HS-27A (cell line): Measurements from ENCODE around the gene FOXP1.

Experiments
- DNase-seq: peaks from one replicate; pipeline ENCODE4 v3.0.0-alpha.2; 2012; ENCODE audit warnings: low read depth, missing footprints

The FOXP1 gene

DNA sequence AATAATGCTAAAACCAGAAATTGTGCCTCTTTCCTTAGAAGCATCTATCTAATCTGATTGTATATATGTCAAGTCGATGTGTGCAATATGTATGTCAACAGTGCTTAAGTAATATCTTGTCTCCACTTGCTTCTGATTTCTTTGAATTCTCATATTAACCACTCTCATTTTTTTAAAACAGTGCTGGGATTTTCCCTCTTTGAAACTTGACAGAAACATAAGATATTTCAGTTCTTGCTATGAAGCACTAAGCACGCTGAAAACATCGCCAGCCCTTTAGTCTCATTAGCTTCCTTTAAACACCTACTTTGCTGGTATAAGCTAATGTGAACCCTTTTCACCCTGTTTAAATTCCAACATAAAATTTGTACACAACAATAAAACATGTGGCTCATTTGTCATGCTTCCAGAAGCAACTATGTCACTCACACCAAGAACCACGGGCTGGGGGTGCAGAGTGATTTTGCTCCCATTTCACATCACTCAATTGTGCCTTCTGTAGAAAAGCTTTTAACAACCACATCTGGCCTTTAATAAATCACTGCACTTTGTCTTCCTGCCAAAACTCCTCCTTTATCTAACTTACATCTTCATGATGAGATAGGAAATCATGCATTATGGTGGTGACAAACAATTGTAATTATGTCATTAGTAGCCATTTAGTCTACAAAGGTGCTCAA, 185.2 kb downstream of the FOXP1 start:
- DNase-seq: no peak

DNA sequence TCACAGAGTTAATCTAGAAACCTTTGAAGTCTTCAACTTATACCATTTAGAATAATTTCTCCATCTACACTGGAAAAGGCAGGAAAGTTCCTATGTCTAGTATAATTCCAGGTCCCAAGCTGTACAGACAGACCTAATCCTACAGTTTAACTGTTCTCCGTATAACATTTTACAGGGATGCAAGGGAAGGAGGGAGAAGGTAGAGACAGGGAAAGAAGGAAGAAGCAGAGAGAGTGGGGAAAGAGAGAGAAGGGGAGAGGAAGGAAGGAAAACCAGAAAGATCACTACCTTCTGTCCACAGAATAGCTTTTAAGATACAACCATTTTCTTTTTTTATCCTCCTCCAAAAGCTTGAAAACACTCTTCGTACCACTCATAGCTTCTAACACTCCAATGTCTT, 185.8 kb downstream of the FOXP1 start:
- DNase-seq: no peak

DNA sequence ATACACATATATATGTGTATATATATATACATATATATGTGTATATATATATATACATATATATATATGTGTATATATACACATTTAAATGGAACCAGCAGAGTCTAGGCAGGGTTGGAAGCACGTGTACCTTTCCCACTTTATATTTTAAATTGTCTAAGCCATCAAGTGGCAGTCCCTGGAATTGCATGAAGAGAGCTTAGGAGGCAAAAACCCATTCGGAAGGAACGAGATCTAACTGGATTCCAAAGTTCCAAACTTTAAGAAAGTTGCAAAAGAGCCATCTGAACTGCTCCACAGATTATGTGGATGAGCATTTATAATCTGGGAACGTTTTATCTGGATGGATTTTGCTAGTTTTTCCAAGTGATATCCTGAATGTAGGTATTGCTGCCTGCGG, 186.5 kb downstream of the FOXP1 start:
- DNase-seq: no peak

DNA sequence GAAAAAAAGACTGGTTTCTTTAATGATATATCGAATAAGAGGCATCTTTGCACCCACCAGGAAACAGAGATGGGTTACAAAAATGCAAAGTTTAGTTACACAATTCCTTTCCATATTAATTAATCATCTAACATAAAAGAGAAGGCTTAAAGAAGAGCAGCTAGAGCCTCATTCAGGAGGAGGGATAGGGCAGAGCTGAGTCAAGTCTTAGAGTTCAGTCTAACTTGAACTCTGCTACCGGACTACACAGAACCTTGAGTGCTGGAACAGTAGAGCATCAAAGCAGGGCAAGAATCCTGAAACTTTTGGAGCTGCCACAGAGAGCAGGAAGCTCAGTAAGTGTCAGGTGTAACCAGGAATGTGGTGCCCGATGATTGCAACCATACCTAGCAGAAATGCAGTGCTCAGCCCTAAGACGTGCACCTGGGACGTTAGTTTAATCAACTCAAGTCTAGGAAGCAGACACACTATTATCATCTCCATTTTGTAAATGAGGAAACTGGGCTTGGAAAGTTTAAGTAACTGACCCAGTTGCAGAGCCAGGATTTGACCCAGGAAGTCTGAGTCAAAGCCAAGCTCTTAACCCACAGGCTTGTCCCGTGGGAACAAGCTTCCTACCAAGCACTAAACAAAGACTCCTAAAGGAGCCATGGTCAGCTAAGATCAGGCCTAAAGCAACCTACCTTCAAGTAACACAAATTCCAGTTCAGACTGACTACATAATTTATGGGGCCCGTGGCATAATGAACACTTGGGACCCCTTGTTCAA, 187.4 kb downstream of the FOXP1 start:
- DNase-seq: no peak

DNA sequence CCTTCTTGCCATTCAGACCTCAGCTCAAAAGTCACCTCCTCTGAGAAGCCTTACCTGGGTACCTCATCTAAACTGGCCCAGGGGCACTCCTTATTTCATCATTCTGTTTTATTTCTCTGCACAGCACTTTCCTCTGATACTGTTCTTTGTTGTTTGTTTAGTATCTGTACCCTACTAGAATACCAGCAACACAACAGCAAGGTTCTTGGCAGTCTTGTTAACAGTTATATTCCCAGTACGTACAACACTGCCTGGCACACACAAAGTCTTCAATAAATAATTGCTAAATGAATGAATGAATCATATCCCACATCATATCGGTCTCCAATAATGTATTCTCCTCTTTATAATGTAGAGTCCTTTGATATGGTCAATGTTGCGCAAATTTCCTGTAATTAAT, 188.1 kb downstream of the FOXP1 start:
- DNase-seq: no peak

DNA sequence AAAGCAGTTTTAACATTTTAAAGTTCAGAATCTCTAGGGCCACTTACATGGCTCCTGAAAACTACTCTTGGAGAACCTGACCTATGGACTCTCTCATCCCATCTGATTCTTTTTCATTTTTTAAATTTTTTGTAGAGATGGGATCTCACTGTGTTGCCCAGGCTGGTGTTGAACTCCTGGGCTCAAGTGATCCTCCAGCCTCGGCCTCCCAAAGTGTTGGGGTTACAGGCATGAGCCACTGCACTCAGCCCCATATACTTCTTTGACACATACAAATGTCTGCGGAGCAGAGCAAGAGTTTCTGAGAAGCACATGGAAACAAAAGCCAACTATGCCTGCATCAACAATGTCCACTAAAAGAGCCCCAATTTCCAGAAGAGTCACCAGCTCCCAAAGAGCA, 189.8 kb downstream of the FOXP1 start:
- no peak for DNase-seq

DNA sequence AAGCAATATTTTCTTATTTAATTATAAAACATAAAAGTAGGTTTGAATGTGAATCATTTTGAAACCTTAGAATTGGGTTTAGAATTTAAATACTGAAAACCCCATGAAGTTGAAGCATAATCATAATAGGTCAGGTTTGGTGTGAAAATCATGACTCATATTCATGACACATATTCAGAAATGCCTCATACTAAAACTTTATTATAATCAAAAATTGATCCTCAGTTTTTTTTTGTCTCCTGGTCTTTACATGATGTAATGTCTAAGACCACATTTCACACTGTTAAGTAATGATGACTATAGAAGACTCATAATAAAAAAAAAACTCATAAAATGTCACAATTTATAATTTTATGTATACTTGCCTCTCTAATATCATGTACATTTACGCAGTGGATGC, 190.4 kb downstream of the FOXP1 start:
- no peak for DNase-seq

DNA sequence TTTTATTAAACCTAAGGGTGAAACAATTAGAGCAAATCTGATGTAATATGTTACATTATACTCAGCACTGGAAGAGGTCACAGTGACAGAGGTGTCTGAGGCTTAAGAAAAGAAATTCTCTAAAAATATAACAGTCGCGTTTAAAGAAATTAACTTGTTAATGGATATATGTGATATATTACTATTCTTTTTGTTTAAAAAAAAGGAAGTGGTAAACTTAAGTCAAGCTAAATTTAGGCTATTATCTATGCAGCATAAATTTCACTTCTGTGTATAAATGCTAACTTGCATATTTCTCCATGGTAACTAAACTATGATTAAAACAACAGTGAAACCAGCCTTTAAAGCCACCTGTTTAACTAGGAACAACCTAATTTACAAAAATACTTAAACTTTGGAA, 191.3 kb downstream of the FOXP1 start:
- DNase-seq: no peak

DNA sequence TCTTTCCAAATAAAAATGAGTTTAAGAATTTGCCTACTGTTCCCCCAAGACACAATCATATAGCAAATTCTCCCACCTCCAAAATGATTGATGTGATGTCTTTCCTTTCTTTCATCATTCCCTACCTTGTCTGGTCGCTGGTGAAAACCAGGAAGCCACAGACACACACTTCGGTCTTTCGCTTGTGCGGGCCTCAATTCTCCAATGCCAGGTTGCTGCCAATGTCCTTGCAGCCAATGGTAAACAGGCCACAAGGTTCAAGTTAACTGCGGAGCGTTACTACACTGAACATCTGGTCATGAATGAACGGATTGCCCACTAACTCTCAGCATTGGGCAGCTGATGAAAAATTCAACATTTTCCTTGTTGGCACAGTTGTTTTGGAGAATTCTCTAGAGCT, 192.2 kb downstream of the FOXP1 start:
- no peak for DNase-seq

DNA sequence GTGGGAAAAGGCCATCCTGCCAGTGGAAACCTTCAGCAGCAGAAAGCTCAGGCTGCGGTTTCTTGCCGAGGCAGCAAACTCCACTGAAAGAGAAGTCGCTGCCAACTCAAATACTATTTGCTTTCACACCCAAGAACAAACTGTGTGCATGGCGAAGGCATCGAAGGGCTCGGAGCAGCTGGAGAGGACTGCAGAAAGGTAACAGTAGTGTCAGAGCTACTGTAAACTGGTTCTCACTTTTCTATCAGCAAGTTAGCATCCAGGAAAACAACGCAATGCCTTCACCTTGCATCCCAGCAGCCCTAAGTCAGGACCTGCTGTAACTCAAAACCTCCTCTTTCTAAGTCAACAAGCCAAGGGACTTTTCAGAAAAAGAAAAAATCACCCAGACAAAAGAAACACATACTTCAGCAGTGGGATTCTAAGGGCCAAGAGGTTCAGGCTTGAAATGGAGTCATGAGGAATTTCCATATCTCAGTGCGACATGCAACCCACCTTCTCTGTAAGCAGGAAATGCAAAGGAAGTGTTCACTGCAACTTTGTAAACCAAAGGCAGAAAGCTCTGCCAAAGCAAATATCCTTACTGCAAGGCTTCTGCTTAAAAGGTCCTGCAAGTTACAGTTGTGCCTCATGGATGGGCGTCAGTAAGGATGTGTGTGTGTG, 193.5 kb downstream of the FOXP1 start:
- DNase-seq: no peak

DNA sequence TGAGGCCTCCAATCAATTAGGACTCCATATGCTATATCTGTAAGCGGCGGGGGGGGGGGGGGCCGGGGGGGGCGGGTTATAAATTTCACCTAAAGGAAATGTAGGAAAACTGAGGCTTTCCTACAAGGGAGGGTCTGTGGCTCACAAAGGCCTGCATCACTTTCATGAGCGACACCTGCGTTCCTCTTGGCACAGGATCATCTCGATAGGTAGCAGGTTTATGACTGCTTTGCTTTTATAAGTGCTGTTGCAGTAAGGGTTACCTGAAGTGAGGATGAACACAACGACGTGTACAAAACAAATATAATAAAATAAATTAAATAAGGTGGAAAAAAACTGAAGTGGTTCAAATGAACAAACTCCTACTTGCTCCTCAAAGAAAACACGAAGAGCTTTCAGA, 194.3 kb downstream of the FOXP1 start:
- no peak for DNase-seq

DNA sequence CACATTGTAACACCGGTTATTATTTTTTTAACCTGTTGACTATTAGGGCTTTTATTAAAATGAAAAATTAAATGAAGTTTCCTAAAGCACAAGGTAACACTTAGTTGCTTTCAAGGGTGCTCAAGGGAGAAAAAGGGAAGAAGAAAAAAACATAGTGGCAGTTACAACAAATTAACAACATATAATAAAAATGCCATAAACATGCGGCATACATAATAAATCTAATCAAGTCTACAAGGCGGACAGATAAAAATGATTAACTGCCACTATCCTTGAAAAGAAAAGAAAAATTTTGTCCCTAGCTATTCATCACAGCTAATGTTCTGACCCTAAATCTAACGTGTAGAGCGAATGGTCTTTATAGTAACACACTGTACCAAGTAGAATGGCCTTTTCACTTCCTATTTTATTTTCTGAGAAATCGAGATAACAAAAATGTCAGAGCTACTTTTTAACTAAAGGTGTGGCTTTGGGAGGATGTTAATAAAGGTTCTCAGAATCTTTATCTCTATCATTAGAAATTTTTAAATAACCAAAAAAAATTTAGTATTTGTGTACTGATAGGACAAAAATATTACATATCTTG, 194.9 kb downstream of the FOXP1 start:
- DNase-seq: no peak

DNA sequence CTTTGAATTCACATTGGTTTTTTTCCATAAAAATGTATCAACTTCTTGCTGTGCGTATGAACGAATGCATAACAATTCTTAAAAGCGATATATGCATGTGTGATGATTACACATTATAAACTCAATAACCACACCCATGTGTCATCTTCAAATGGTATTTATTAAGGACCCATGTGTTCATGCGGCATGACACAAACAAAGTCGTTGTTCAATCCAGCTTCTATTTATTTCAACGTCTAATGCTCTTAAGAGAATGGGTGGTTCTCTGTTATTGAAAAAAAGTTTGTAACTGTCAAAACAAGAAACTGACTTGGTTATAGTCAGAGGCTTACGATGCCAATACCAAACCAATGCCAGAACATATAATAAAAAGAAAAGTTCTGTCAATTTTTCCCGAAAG, 195.9 kb downstream of the FOXP1 start:
- no peak for DNase-seq

DNA sequence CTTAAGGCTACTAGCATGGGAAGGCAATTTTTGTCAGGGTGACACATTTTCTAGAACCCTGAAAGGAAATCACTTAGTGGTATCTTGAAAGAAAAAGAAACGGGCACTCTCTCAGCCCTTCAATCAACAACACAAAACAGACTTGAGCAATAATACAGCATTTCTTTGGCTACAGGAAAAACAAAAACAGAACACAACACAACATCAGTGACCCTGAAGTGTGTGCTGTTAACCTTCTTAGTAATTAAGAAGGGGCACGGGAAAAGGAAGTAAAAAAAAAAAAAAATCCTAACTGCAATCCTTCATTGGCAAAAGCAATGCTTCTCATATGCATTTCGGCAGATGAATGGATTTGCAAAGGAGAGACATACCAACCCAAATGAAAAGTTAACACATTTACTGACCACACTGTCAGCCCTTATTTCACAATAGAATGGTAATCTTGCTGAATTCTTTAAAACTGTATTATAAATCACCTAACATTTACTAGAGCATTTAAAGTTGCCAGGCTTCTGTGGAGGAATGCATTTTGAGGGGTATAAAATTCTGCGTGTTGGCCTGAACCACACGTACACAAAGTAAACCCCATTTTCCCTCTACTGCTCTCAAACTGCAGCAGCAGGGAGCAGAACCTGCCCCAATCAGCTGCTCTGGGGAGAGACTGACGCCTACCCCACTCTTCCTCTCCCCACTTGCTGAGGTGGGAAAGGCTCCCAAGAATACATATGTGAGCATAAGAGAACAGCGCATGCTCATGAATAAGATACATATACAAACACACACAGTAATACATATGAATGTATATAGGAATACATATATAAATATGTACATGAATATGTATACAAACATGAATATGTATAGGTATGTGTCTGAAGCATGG, 198.5 kb downstream of the FOXP1 start:
- DNase-seq: no peak

DNA sequence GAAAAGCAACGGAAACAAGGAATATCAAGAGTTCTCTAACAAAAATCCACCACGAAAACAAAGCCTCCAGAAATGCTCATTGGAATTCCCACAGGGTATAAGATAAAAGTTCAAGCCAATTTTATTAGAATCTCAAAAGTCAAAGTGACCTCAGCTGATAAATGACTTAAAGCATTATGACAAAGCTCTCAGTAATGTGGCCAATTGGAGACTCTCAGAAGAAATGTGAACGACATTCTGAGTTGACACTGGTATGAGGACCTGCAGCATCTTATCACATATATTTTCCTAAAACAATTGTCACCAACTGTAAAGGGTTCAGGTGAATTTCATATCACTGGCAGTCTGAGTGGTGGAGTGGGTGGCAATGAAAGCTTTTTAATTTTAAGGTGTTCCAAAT, 199.1 kb downstream of the FOXP1 start:
- no peak for DNase-seq

DNA sequence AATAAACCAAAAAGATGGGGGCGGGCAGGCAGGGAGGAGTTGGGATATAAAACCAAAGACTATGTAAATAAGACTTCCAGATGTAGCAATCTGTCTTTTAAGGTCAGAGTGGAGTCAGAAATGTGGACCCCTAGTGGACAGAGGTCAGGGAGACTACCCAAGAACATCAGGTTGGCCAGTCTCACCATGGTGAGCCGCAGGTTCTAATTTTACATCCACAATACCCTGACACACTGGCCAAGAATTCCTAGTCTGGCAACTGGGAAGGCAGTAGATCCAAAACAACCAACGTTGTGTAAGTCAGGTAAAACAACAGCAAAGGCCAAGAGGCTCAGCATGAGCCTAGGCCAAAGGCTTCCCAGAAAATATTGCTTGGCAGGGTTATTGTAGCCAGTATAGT, 203.4 kb downstream of the FOXP1 start:
- DNase-seq: no peak

DNA sequence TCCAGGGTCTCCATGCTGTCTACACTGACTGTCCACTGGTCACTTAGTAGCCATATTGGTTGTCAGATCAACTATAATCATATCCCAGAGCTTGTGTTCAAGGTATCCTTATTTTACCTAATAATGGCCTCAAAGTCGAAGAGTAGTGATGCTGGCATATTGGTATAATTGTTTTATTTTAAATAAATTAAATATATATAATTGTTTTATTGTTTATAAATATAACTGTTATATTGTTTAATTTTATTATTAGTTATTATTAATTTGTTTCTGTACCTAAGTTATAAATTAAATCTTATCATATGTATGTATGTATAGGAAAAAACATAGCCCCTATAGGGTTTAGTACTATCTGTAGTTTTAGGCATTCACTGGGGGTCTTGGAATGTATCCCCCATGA, 205.0 kb downstream of the FOXP1 start:
- no peak for DNase-seq

DNA sequence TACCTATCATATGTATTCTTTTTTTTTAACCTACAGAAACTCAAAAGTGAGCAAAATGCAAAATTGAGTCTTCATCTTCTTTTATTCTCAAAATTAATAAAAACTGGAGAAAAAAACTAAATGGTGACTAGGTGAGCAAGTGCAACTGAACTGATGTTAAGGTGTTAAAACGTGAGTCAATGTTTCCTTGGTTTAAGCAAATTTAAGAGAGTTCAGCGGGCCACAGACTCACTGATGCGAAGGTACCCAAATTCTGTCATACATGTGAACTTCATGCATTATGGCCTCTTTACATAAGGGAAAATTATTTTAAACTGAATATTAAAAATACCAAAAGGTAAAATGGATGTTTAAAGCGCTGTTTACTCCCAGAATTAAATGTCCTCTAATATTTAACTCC, 206.6 kb downstream of the FOXP1 start:
- no peak for DNase-seq

DNA sequence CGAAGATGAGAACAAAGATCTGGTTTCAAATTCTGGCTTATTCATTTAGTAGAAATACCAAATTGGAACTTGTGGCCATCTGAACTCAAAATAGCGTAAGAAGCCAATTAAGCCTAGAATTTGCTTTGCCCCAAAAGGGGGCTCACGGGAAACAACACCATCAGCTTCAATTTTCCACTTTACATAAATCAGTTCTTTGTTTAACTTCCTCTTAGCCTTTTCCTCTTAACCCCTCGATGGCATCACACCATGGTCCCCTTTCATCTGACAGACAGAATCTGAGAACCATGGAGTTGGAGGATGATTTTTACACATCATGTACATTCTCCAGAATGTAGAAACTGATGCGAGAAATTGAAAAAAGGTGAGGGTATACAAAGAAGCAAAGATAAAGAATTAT, 207.0 kb downstream of the FOXP1 start:
- DNase-seq: no peak

DNA sequence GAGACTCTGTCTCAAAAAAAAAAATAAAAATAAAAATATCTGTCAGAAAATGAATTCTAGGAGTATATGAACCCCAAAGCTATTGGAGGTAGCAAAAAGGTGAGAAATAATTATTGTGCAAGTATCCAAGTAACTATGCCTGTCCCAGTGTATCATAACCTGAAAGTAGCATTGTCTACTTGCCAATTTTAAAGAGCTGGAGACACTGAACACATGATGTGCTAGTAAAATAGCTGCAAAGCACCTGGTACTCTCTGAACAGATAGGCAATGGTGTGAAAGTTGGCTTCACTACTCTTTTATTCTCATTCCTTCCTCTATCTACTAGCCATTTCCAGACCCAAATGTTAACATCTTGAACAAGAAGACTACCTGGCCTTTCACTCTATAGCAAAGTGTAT, 208.9 kb downstream of the FOXP1 start:
- DNase-seq: no peak

DNA sequence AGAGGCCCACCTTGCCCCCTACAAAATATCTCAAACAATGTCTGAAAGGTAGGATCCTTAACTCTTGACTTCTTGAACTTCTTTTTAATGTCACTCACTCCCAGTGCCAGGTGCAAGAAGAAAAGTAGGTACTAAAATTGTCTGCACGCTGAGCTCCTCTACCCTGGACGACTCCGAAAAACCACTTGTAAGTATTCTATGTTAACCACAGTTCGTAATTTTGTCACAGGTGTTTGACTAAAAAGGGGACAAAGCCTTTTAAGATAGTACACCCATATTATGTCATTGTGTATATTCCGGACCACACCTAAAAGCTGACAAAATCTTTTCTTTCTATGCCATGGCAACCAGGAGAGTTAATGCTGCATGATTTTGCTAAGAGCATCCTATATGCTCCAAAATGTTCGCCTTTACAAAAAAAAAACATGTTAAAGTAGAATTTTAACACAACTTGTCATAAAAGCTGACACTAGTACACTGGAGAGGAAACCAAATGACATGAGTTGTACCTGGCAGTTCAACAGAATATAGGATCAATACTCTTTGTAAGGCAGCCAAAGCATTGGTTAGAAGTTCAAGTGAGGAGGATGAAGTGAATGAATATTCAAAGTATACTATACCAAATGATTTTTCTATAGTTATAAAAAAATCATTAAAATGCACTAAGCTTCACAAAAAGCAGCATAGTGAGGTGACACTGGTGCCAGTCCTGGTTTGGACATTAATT, 210.5 kb downstream of the FOXP1 start:
- DNase-seq: no peak
